K562 (cell line): ENCODE measurements around the gene DTWD2. TPM values are rescaled to one million over a fixed set of nuclear protein-coding genes. Genes with fewer than 3 reads are reported as not detected.

ENCODE experiments used
- ATAC-seq: fragments of 200-7000 bp; cut with Tn5 transposase; 3 replicates; pipeline ENCODE4 v1.9.1; 2020; ENCODE audit warnings: moderate library complexity
- BruUV-seq: library from RNA; stranded (reverse); fragments of 400-500 nt; replicated peaks from 2 replicates; lab custom pipeline; 2021; lab: Mats Ljungman, UMichigan
- CTCF ChIA-PET: fragments of 300-600 bp; formaldehyde crosslinking; extraction: SDS; loops from one replicate; lab custom pipeline; 2021; ENCODE audit warnings: low intra/inter-chr PET ratio; lab: Yijun Ruan, JAX
- POLR2A ChIA-PET: fragments of 300-600, 350-650 bp; sonication (Branson Sonifier 250); formaldehyde crosslinking; extraction: SDS; loops from one replicate; lab custom pipeline; 2021; ENCODE audit warnings: antibody characterized with exemption, inconsistent platforms; lab: Yijun Ruan, JAX
- DNase-seq, 4 experiments: peaks; one replicate each; pipeline versions ENCODE4 v3.0.0 to v3.0.0-alpha.2; 2011 to 2018; ENCODE audit warnings: low spot score in 3 of 4, mixed read lengths in 3 of 4; ENCODE audit errors: extremely low read depth in 1 of 4
- FAIRE-seq: peaks from 2 replicates; lab custom pipeline; 2011; peaks lifted over from hg19 to GRCh38; lab: Jason Lieb, UNC
- H2AFZ ChIP-seq: 2 replicates; pipeline ENCODE4 v1.6.0; 2011; ENCODE audit warnings: low read depth, low read length, control low read depth, inconsistent platforms
- H3K27ac ChIP-seq: fragments of 200-600 bp; 3 replicates; pipeline ENCODE4 v1.8.0; 2011; ENCODE audit warnings: low read depth, mild to moderate bottlenecking, control low read depth, inconsistent platforms, low read length, moderate library complexity, mixed read lengths; ENCODE audit errors: extremely low read depth
- H3K27me3 ChIP-seq, 2 experiments: fragments of 300-600 bp in 1 of 2; 2 replicates in 1 of 2; 3 replicates in 1 of 2; pipeline versions ENCODE4 v1.6.0 to v1.8.0; 2011; ENCODE audit warnings: inconsistent platforms in 2 of 2, low read length in 2 of 2, mild to moderate bottlenecking in 1 of 2, mixed read lengths in 1 of 2, moderate library complexity in 1 of 2; ENCODE audit not compliant: control insufficient read depth in 2 of 2, insufficient read depth in 2 of 2
- H3K36me3 ChIP-seq: fragments of 300-600 bp; 3 replicates; pipeline ENCODE4 v1.8.0; 2011; ENCODE audit warnings: mild to moderate bottlenecking, low read length, inconsistent platforms; ENCODE audit not compliant: control insufficient read depth, insufficient read depth
- H3K4me1 ChIP-seq, 2 experiments: fragments of 200-600 bp in 1 of 2; replicated peaks in 1 of 2; 2 replicates in 1 of 2; 3 replicates in 1 of 2; pipeline versions ENCODE4 v1.5.1 to v1.8.0; 2011; ENCODE audit warnings: inconsistent platforms in 2 of 2, low read length in 2 of 2, mild to moderate bottlenecking in 1 of 2, mixed read lengths in 1 of 2, moderate library complexity in 1 of 2; ENCODE audit not compliant: control insufficient read depth in 2 of 2, insufficient read depth in 2 of 2
- H3K4me2 ChIP-seq: 2 replicates; pipeline ENCODE4 v1.6.1; 2011; ENCODE audit warnings: low read length, control low read depth, inconsistent platforms, mixed read lengths; ENCODE audit not compliant: insufficient read depth
- H3K4me3 ChIP-seq: fragments of 200-600 bp; sonication (generic), shearing (Covaris generic); 2 replicates; pipeline ENCODE4 v1.5.1; 2016; ENCODE audit warnings: control low read depth, inconsistent platforms
- H3K79me2 ChIP-seq: fragments of 200-600 bp; 3 replicates; pipeline ENCODE4 v1.8.0; 2011; ENCODE audit warnings: low read length, inconsistent platforms; ENCODE audit not compliant: control insufficient read depth, insufficient read depth
- H3K9ac ChIP-seq, 2 experiments: 2 replicates each; pipeline versions ENCODE4 v1.6.0 to v1.6.1; 2011; ENCODE audit warnings: low read depth in 2 of 2, low read length in 2 of 2, control low read depth in 1 of 2, inconsistent platforms in 1 of 2, mild to moderate bottlenecking in 1 of 2, mixed read lengths in 1 of 2; ENCODE audit not compliant: insufficient read depth in 1 of 2
- H3K9me1 ChIP-seq: one replicate; pipeline ENCODE4 v1.6.0; 2011; ENCODE audit warnings: inconsistent platforms, mild to moderate bottlenecking, low read length, moderate library complexity; ENCODE audit not compliant: control insufficient read depth, insufficient read depth
- H3K9me3 ChIP-seq: replicated peaks from 2 replicates; pipeline ENCODE4 v1.5.1; 2011; ENCODE audit warnings: low read depth, low read length, inconsistent platforms; ENCODE audit not compliant: control insufficient read depth, insufficient read depth
- H4K20me1 ChIP-seq: replicated peaks from 2 replicates; pipeline ENCODE4 v1.6.1; 2011; ENCODE audit warnings: low read length, inconsistent platforms, mixed read lengths; ENCODE audit not compliant: control insufficient read depth, insufficient read depth
- ARID1B ChIP-seq: fragments of 450-650 bp; IDR thresholded peaks from 2 replicates; pipeline ENCODE4 v1.6.1; 2016; ENCODE audit warnings: antibody characterized with exemption, mild to moderate bottlenecking, inconsistent platforms
- CBFA2T2 ChIP-seq: fragments of 450-650 bp; conservative IDR thresholded peaks from 2 replicates; pipeline ENCODE4 v1.6.1; 2017; ENCODE audit warnings: mild to moderate bottlenecking
- CBFA2T3 ChIP-seq: fragments of 450-650 bp; IDR thresholded peaks from 2 replicates; pipeline ENCODE4 v1.6.1; 2017
- EP300 ChIP-seq: IDR thresholded peaks from 2 replicates; pipeline ENCODE4 v1.6.1; 2012; ENCODE audit warnings: low read length, improper control_type of control experiment
- GABPA ChIP-seq: fragments of 200-800 bp; sonication (Bioruptor generic); conservative IDR thresholded peaks from 2 replicates; pipeline ENCODE4 v1.6.1; 2016; ENCODE audit warnings: low read depth, missing genetic modification characterization, missing compliant biosample characterization
- HSF4 ChIP-seq: fragments of 250-450 bp; sonication (Bioruptor Pico); IDR thresholded peaks from 2 replicates; pipeline ENCODE4 v2.1.2; 2022; ENCODE audit warnings: mild to moderate bottlenecking, moderate library complexity, borderline replicate concordance
- NCOR1 ChIP-seq: fragments of 450-650 bp; IDR thresholded peaks from 2 replicates; pipeline ENCODE4 v1.6.1; 2016; ENCODE audit warnings: mild to moderate bottlenecking, moderate library complexity
- NFATC3 ChIP-seq: fragments of 450-650 bp; IDR thresholded peaks from 2 replicates; pipeline ENCODE4 v1.6.1; 2017; ENCODE audit warnings: mild to moderate bottlenecking
- NR2F6 ChIP-seq: fragments of 450-650 bp; formaldehyde crosslinking; IDR thresholded peaks from 2 replicates; pipeline ENCODE4 v1.4.0; 2020; ENCODE audit warnings: mild to moderate bottlenecking
- TAL1 ChIP-seq: fragments of 450-650 bp; IDR thresholded peaks from 2 replicates; pipeline ENCODE4 v1.6.1; 2016; ENCODE audit warnings: mild to moderate bottlenecking
- TEAD4 ChIP-seq, 2 experiments: sonication (generic) in 1 of 2; formaldehyde crosslinking in 1 of 2; IDR thresholded peaks; 2 replicates each; pipeline versions ENCODE4 v1.6.1 to v1.8.0; 2012 to 2022; ENCODE audit warnings: borderline replicate concordance in 1 of 2, inconsistent platforms in 1 of 2, low read length in 1 of 2, mild to moderate bottlenecking in 1 of 2, missing genetic modification reagents in 1 of 2
- TRIM24 ChIP-seq, 2 experiments: fragments of 450-650 bp; IDR thresholded peaks; 2 replicates each; pipeline ENCODE4 v1.6.1; 2016
- ZNF146 ChIP-seq: IDR thresholded peaks from one replicate; pipeline ENCODE4 v1.6.1; 2018; ENCODE audit warnings: missing compliant biosample characterization; ENCODE audit not compliant: unreplicated experiment
- WGBS: fragments of 100-300 bp; shearing (Covaris generic); methylation state at CpG from one replicate; pipeline ENCODE4 v1.1.6; 2016; ENCODE audit warnings: low coverage, mixed read lengths; ENCODE audit not compliant: insufficient coverage; ENCODE audit errors: missing lambda C conversion rate; 5-methylcytosine and 5-hydroxymethylcytosine counted together
- in situ Hi-C: fragments of 300-500 bp; cut with MboI; formaldehyde crosslinking; loops from 4 replicates; pipeline ENCODE4 v1.15.0; 2018; ENCODE audit warnings: inconsistent platforms, mixed read lengths
- intact Hi-C: fragments of 100-400 bp; cut with micrococcal nuclease; formaldehyde crosslinking; loops from 2 replicates; pipeline ENCODE4 v1.14.2; 2022
- polyA plus RNA-seq, 8 experiments: library from polyadenylated mRNA; depleted of rRNA in 4 of 8; stranded (reverse) in 5 of 8; unstranded in 3 of 8; fragments of >200 nt; fragmentation: Nextera tagmentation in 2 of 8; fragmentation: Illumina TruSeq in 1 of 8; extraction: Ambion mirVana in 2 of 8; extraction: Trizol in 1 of 8; gene quantifications; 2 replicates each; pipeline versions ENCODE4 v1.2.1 to v1.2.3, GENCODE V29; 2011 to 2014; ENCODE audit warnings: inconsistent platforms in 1 of 8, missing spikeins in 1 of 8
- total RNA-seq, 7 experiments: library from RNA; depleted of rRNA in 6 of 7; stranded (reverse); fragments of >200 nt in 6 of 7; fragmentation: Illumina TruSeq in 2 of 7; extraction: Trizol in 2 of 7; gene quantifications; 2 replicates each; pipeline versions ENCODE4 v1.2.1 to v1.2.3, GENCODE V29; 2011 to 2021; ENCODE audit warnings: low replicate concordance in 1 of 7
- TF ChIP-seq, protein P1 (sequence below): fragments of 450-650 bp; IDR thresholded peaks from 2 replicates; pipeline ENCODE4 v1.6.1; 2016; ENCODE audit warnings: missing biosample characterization, missing genetic modification characterization
- TF ChIP-seq, protein P2 (sequence below): sonication (generic); IDR thresholded peaks from 2 replicates; pipeline ENCODE4 v1.6.1; 2016

DTWD2 gene
- total and polyA plus RNA-seq, 9 of the 15 experiments (the other 6 are each of a cell fraction or from before 2014, with no cell fraction given), result 0.99 to 10.8 (median 4.1) TPM

- TF ChIP-seq, protein P1, sequence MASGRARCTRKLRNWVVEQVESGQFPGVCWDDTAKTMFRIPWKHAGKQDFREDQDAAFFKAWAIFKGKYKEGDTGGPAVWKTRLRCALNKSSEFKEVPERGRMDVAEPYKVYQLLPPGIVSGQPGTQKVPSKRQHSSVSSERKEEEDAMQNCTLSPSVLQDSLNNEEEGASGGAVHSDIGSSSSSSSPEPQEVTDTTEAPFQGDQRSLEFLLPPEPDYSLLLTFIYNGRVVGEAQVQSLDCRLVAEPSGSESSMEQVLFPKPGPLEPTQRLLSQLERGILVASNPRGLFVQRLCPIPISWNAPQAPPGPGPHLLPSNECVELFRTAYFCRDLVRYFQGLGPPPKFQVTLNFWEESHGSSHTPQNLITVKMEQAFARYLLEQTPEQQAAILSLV (tag), result no peak
- TF ChIP-seq TEAD4 (IDR thresholded peaks at IDR 0.05; ENCODE audit: low read length) (no peak), TEAD4 (CRISPR knock-in tag; IDR thresholded peaks at IDR 0.05; ENCODE audit: borderline replicate concordance) (no peak)
These were observed 56.8 kb downstream of the DTWD2 start (continued) for GRCh38 chr5:118931564-118931963.

GRCh38 chr5:118924006-118924389 lies 64.3 kb downstream of the DTWD2 start:
- peak; percentile 83 for ATAC-seq
- Histone ChIP-seq H3K79me2 (no peaks in the 10 kb centered on the region), H3K9ac (no peak overlapping the region), H3K4me1 (peaks cover 0 to 9% of the 10 kb centered on the region in 2 experiments; a peak in 1 of 5 replicates), H3K27me3 (no peaks in the 10 kb centered on the region), H3K9me3 (no peaks in the 10 kb centered on the region), H3K4me3 (no peak overlapping the region), H3K4me2 (no peak overlapping the region; the same call in 1 of the 2 replicates), H2AFZ (peak overlapping the region; percentile 53), H4K20me1 (no peaks in the 10 kb centered on the region), H3K27ac (peak overlapping the region; percentile 11; the same call in 1 of the 3 replicates), H3K36me3 (no peaks in the 10 kb centered on the region), H3K9me1 (no peaks in the 10 kb centered on the region)
- peak; percentile 30; the same call in 1 of the 2 replicates for TF ChIP-seq TEAD4 (IDR thresholded peaks at IDR 0.05; ENCODE audit: low read length)
- no peak for TF ChIP-seq TEAD4 (CRISPR knock-in tag; IDR thresholded peaks at IDR 0.05; ENCODE audit: borderline replicate concordance)
- TF ChIP-seq CBFA2T2, result peak; percentile 51
- no peak for TF ChIP-seq GABPA (tag)
- TF ChIP-seq, protein P1 (tag), result no peak
- no peak for TF ChIP-seq ZNF146 (CRISPR knock-in tag)
- no peak for TF ChIP-seq NFATC3
- TF ChIP-seq, protein P2, sequence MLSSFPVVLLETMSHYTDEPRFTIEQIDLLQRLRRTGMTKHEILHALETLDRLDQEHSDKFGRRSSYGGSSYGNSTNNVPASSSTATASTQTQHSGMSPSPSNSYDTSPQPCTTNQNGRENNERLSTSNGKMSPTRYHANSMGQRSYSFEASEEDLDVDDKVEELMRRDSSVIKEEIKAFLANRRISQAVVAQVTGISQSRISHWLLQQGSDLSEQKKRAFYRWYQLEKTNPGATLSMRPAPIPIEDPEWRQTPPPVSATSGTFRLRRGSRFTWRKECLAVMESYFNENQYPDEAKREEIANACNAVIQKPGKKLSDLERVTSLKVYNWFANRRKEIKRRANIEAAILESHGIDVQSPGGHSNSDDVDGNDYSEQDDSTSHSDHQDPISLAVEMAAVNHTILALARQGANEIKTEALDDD, result 0 out of 2 replicates have a peak, but pooled peaks have one; percentile 23
- TF ChIP-seq TRIM24 (IDR thresholded peaks at IDR 0.05), result 0 out of 4 replicates have a peak, but pooled peaks of 1 of the 2 experiments have one; percentile 26
- TF ChIP-seq CBFA2T3, result peak; percentile 67
- peak; percentile 47 for TF ChIP-seq TAL1
- peak; percentile 51 for TF ChIP-seq ARID1B
- peak; percentile 53 for TF ChIP-seq NCOR1
- TF ChIP-seq EP300, result peak; percentile 48
- no peak for TF ChIP-seq NR2F6 (CRISPR knock-in tag)
- no peak for TF ChIP-seq HSF4 (CRISPR knock-in tag)
- FAIRE-seq, result no peak
- in situ Hi-C loops (no loop called here), intact Hi-C loops (no loop called here)
- WGBS, result 0% methylated on average over 1 of the region's 1 CpG
- ChIA-PET CTCF (no interaction called here), POLR2A (interaction anchor here (1.0 kb wide), 1 partner anchor 8 kb away, joined by 3 read pairs; no protein-coding TSS in a partner anchor)
- BruUV-seq, result no TSS peak
- DNase-seq, result peak in 2 of 4 experiments; percentile 16 to 36
